NCI-H146 (cell line): ENCODE data around the gene MMS19.

Experiments used
- DNase-seq: peaks from one replicate; lab custom pipeline; 2025; lab: John Stamatoyannopoulos, UW

MMS19 gene

GRCh38 chr10:97462309-97462708, 35.9 kb downstream of the MMS19 start:
- no peak for DNase-seq

DNA sequence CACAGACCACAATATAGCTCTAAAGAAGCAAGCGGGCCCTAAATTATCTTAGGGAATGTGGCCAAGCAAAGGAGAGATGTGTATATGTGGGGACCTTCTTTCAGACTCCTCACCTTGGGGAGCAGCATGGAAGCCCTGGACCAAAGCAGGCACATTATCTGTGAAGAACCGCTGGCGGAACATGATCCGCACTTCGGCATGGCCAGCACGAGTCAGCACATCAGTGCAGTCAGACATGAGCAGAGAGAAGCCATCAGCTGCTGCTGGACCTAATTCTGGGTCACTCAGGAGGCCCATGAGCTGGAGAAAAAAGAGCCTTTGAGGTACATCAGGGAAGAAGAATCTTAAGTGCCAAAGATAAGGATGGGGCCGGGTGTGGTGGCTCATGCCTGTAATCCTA, 38.3 kb downstream of the MMS19 start:
- no peak for DNase-seq

GRCh38 chr10:97459111-97459510, 39.1 kb downstream of the MMS19 start:
- no peak for DNase-seq

DNA sequence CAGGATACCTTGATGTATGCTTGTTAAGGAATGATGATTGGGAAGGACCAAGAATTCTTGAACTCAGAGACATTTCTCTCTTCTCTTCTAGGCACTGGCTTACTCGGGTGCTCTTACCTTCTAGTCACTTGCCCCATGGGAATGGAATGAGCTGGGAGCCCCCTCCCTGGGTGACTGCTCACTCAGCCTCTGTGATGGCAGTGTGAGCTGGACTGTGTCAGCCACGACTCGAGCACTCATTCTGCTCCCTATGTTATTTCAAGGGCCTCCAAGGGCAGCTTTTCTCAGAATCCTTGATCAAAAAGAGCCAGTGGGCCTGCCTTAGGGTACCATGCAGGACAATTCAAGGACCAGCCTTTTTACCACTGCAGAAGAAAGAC, 41.5 kb downstream of the MMS19 start:
- no peak for DNase-seq

DNA sequence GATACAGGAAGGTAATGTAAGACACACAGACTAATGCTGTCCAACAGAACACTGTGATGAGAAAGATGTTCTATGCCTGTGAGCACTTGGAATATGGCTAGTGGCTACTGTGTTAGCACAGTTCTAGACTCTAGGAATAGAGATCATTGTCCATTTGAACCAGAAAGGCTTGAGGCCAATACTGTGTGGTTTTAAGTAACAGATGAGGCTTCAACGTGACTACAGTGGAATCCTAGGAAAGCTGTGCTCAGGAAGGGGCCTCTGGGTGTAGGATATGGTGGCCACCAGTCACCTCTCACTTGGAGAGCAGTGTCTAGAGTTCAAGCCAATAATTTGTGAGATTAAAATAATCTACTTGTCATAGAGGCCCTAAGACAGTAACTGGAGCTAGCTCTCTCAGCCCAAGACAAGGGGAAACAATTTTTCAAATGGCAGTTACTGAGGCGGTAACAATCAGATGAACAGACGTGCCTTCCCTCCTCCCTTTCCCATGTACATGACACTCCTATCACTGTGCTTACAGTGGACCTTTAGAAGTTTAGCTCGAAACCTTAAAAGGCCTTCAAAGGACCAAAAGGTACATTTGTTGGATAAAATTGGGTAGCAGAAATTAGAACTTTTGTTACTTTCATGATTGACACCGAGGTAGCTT, 42.1 kb downstream of the MMS19 start:
- no peak for DNase-seq

DNA sequence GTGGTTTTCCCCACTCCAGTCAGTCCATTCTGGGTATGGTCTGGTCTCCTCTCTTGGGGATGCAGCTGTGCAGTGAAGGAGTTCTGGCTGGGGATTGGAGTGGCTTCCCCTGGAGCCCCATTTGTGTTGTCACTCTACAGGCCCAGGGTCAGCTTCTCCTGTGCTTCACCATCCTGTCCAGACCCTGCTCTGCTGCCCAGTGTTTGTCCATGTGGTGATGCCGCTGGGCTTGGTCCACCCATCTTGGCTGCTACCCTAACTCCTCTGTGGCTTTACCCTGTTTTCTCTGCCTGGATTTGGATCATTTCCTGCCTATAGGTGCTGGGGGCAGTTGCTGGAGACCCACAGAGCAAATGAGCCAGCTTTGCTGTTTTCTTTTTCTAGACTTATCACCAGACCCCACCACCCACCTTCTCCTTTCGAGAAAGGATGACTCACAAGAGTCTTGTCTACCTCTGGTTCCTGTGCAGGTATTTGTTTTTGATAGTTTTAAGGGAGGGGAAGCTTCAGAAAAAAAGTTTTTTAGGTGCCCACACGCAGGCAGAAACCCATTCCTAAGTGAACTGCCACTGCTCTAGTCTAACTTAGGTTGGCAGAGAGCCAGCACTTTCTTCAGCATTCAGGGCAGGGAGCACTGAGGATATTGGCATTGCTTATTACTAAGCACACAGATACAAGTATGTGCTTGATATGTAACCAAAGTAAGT, 43.7 kb downstream of the MMS19 start:
- DNase-seq: no peak

DNA sequence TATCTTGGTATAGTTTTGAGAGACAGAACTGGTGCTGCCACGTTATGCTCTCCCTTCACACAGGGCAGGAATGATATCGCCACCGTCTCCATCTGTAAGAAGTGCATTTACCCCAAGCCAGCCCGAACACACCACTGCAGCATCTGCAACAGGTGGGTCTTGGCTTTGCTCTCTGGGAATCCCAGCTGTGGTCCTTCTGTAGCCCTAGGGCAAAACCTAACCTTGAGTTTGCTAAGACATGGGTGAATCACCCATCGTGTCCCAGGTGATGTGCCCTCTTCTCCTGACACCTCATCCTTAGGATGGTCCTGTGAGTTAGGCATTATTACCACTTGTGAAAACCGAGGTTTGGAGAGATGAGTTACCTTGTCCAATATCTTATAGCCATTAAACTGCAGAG, 45.9 kb downstream of the MMS19 start:
- no peak for DNase-seq

GRCh38 chr10:97451605-97452004, 46.6 kb downstream of the MMS19 start:
- DNase-seq: no peak

DNA sequence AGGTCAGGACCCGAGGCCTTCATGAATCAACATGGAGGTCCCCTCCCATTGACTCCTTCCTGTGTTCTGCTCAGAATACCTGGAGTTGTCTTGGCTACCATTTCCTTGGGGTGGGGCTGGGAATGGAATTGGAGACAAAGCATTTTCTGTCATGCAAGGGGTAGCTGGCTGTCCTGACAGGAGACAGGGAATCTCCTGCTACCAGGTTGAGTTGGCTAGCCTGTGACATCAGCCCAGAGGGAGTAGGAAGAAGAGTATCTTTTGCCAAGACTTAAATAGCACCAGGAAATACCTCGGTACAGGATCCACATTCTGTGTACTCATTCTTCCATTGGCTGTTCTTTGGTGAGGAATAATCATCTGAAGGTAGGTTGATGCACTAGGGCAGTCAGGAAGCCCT, 47.4 kb downstream of the MMS19 start:
- peak; percentile 13 for DNase-seq

DNA sequence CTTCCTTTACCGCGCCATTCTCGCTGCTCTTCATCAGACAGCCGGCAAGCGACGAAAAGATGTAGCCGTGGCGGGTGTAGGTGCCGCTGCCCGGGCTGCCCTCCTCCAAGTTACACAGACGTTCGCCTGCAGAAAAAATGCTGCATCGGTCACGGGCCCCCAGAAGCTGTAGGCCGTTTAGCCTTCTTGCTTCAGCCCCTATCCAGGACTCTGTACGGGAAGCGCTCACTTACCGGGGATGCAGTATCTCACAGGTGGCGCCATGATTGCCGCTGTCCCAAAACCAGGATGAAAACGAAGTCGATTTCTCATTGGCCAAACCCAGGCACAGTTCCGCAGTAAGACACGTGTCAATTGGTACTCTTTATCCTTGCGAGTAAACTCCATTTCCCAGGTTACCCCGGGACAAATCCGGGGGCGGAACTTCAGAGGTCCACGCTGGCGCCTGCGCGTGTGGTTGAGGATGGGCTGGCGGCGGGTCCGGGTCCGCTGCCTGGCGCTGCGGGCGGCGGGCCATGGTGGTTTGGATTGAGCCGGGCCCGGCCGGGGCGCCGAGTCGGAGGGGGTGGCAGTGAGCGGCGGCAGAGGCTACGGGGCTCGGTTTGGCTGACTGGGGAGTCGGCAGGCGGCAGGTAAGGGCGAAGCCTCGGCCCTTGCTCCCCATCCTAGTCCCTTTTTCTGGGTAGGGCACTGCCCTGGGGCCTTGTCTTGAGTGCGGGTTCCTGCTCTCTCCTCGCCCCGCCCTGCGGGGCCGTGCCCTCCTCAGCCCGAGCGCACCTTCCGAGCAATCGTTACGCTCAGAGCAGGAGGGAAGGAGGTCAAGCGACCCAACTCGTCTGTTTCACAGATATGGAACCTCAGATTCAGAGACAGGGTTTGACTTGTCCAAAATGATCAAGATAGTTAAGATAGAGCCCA, 52.2 kb downstream of the MMS19 start, which contains the start of the genes EXOSC1 and ZDHHC16:
Gene EXOSC1, minus strand, starts transcription at position 285 of the 918 bp plus-strand sequence. Its CDS starts 21 bp downstream, at position 264.
Gene ZDHHC16, plus strand, starts transcription at position 454 of the 918 bp plus-strand sequence. CDS start 5,501 bp downstream, outside the sequence.
- DNase-seq: peak; percentile 95

- DNase-seq: no peak
Observed at GRCh38 chr10:97445357-97445721, 52.9 kb downstream of the MMS19 start.

DNA sequence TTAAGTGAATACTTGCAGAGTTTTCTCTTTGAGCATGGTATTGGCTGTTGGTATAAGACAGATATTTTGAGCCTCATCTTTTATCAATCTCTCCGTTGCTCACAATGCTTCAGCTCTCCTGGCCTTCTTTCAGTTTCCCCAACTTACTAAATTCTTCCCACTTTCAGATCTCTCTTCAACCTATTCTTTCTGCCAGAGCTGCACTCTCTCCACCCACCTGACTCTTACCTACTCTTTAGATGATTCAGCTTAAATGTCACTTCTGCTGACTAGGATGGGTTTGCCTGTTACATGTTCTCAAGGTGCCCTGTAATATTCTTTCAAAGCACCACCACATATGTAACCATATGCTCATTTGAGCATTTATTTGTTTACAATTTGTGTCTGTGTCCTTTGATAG, 54.0 kb downstream of the MMS19 start:
- DNase-seq: no peak

- DNase-seq: no peak
Observed at GRCh38 chr10:97442277-97442676, 55.9 kb downstream of the MMS19 start.

- DNase-seq: no peak
Observed at GRCh38 chr10:97435211-97435610, 63.0 kb downstream of the MMS19 start.

- DNase-seq: no peak
Observed at GRCh38 chr10:97434557-97434956, 63.7 kb downstream of the MMS19 start.

DNA sequence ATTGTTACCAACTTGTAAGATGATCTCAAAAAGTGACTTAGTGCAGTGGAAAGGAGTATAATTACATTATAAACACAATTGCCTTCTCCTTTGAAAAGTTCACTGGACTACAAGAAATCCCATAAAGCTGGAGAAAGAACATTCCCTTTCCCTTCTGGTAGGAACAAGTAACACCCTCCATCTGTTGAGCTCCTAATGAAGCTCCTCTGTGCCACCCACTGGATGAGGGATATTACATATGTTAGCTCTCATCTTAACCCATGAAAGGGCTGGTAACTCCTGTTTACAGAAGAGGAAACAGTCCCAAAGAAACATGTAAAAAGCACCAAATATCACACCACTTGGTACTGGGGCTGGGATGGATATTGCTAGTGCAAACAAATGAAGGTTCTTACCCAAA, 64.2 kb downstream of the MMS19 start:
- DNase-seq: peak; percentile 6

- no peak for DNase-seq
Observed at GRCh38 chr10:97428572-97428981, 69.6 kb downstream of the MMS19 start.

DNA sequence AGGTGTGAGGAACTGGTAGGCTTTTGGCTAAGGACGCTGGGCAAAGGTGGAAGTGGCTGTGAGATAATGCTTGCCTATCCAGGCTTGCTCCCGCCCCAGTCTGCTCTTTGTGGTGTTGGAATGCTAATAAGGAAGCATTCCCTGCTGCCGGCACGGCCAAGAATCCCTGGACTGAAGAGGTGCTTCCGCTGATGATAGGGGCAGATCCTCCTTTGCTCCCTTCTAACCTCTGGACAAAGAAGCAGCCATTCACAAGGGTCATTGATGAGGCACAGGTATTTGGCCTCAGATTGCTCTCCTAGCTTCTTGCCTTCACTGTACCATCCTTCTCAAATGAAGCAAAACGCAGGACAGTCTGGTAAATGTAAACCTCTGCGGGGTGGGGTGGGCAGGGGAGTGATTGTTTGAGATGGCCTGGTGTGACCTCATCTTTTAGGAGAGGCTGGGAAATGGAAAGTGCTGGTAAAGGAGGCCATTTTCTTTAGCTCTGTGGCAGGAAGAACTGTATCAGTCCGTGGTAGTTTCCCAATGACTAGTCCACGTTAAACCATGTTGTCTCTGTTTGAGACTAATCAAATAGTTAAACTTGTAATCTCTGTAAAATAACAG, 70.5 kb downstream of the MMS19 start:
- no peak for DNase-seq

- peak; percentile 9 for DNase-seq
Observed at GRCh38 chr10:97426776-97427570, 71.2 kb downstream of the MMS19 start.

DNA sequence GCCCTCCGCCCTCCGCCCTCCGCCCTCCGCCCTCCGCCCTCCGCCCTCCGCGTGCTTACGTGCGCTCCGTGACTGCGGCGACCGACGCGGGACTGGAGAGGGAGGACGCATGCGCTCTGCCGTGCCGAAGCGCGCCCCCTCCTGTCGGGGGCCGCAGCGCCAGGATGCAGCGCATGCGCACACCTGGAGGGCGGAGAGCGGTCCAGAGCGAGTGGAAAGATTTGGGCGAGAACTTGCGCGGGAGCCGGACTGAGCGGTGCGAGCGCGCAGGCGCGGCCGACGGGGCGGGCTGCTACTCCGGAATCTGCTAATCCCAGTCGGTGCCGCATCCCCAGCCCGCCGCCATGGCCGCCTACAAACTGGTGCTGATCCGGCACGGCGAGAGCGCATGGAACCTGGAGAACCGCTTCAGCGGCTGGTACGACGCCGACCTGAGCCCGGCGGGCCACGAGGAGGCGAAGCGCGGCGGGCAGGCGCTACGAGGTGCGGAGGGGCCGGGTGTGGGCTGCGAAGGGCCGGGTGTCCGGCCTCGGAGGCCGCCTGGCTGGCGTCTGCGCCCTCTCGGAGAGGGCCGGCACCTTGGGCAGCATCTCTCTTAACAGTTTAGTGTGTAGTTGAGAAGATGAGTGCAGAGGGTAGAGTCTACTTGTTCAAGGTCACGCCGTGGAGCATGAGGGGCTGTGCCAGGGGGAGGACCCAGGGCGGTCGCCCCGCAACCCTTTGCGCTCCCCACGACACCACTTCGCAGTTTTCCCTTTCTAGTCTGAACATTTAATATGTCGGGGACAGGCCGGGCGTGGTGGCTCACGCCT, 72.1 kb downstream of the MMS19 start, which contains the start of gene PGAM1:
Gene PGAM1, plus strand, starts transcription at position 228 of the 812 bp plus-strand sequence. Its CDS starts 117 bp downstream, at position 345.
- peak; percentile 94 for DNase-seq
